HCT116 (cell line): Measurements from ENCODE around the gene ZBTB7C. TPM values are rescaled to one million over a fixed set of nuclear protein-coding genes. Genes with fewer than 3 reads are reported as not detected.

ENCODE experiments used
- ATAC-seq: fragments of 200-7000 bp; cut with Tn5 transposase; 2 replicates; pipeline ENCODE4 v1.9.1; 2020; ENCODE audit warnings: mild to moderate bottlenecking, moderate library complexity
- BruUV-seq: library from RNA; stranded (reverse); fragments of 400-500 nt; replicated peaks from 2 replicates; lab custom pipeline; 2021; lab: Mats Ljungman, UMichigan
- CTCF ChIA-PET: fragments of 300-600 bp; sonication (Branson Sonifier 250); formaldehyde crosslinking; loops from one replicate; lab custom pipeline; 2021; ENCODE audit warnings: antibody characterized with exemption; lab: Charles Lee
- POLR2A ChIA-PET: fragments of 300-600, 350-600 bp; sonication (Branson Sonifier 250); formaldehyde crosslinking; loops from one replicate; lab custom pipeline; 2021; ENCODE audit warnings: antibody characterized with exemption; lab: Charles Lee
- RAD21 ChIA-PET, 2 experiments: fragments of 300-600 bp; sonication (Branson Sonifier 250); formaldehyde crosslinking; loops; one replicate each; lab custom pipeline; 2023; ENCODE audit warnings: low total read pairs in 2 of 2; ENCODE audit not compliant: uncharacterized antibody in 2 of 2, unreplicated experiment in 2 of 2, low non-redundant PET in 1 of 2; lab: Charles Lee
- DNase-seq: peaks from one replicate; pipeline ENCODE4 v3.0.0-alpha.2; 2010; ENCODE audit warnings: low read depth, low spot score
- H2AFZ ChIP-seq: fragments of 200-600 bp; shearing (Covaris generic), sonication (generic); 2 replicates; pipeline ENCODE4 v1.6.1; 2017; ENCODE audit warnings: low read depth, mixed run types, mixed read lengths, antibody characterized with exemption, low read length; ENCODE audit not compliant: poor library complexity, severe bottlenecking
- H3K27ac ChIP-seq: 2 replicates; pipeline ENCODE4 v1.5.1; 2012; ENCODE audit warnings: low read depth, low read length
- H3K27me3 ChIP-seq: fragments of 200-600 bp; sonication (generic); 2 replicates; pipeline ENCODE4 v1.6.1; 2016; ENCODE audit warnings: mixed run types, low read length, mixed read lengths; ENCODE audit not compliant: insufficient read depth
- H3K36me3 ChIP-seq, 2 experiments: fragments of 200-500 bp in 1 of 2; fragments of 200-600 bp in 1 of 2; sonication (Bioruptor generic) in 1 of 2; sonication (generic) in 1 of 2; 2 replicates each; pipeline versions ENCODE4 v1.5.1 to v1.6.1; 2014 to 2016; ENCODE audit warnings: low read length in 2 of 2, inconsistent platforms in 1 of 2, mixed read lengths in 1 of 2, mixed run types in 1 of 2; ENCODE audit not compliant: insufficient read depth in 2 of 2, control insufficient read depth in 1 of 2
- H3K4me1 ChIP-seq, 2 experiments: fragments of 200-600 bp in 1 of 2; sonication (generic) in 1 of 2; 2 replicates each; pipeline versions ENCODE4 v1.5.1 to v1.6.1; 2012 to 2017; ENCODE audit warnings: low read length in 2 of 2, inconsistent platforms in 1 of 2, mild to moderate bottlenecking in 1 of 2, mixed read lengths in 1 of 2, mixed run types in 1 of 2, moderate library complexity in 1 of 2; ENCODE audit not compliant: insufficient read depth in 2 of 2, control insufficient read depth in 1 of 2
- H3K4me2 ChIP-seq: fragments of 200-600 bp; sonication (generic); 2 replicates; pipeline ENCODE4 v1.6.1; 2017; ENCODE audit warnings: mixed run types, low read length, mixed read lengths
- H3K4me3 ChIP-seq, 2 experiments: fragments of 200-600 bp in 1 of 2; sonication (generic) in 1 of 2; replicated peaks in 1 of 2; 2 replicates each; pipeline ENCODE4 v1.5.1; 2011 to 2016; ENCODE audit warnings: low read length in 2 of 2, control low read depth in 1 of 2, low read depth in 1 of 2, mild to moderate bottlenecking in 1 of 2, mixed read lengths in 1 of 2, mixed run types in 1 of 2
- H3K79me2 ChIP-seq: fragments of 200-600 bp; sonication (generic); 2 replicates; pipeline ENCODE4 v1.6.1; 2017; ENCODE audit warnings: mild to moderate bottlenecking, mixed run types, low read length, moderate library complexity, mixed read lengths; ENCODE audit not compliant: insufficient read depth
- H3K9ac ChIP-seq: fragments of 200-600 bp; sonication (generic); 2 replicates; pipeline ENCODE4 v1.6.1; 2016; ENCODE audit warnings: low read length, mixed read lengths
- H3K9me2 ChIP-seq: fragments of 200-600 bp; sonication (generic), shearing (Covaris generic); 2 replicates; pipeline ENCODE4 v1.6.1; 2017; ENCODE audit warnings: mixed run types, mild to moderate bottlenecking, moderate library complexity; ENCODE audit not compliant: insufficient read depth
- H3K9me3 ChIP-seq, 2 experiments: fragments of 200-500 bp in 1 of 2; fragments of 200-600 bp in 1 of 2; sonication (Bioruptor generic) in 1 of 2; sonication (generic) in 1 of 2; 2 replicates each; pipeline ENCODE4 v1.6.1; 2014 to 2017; ENCODE audit warnings: low read length in 2 of 2, mixed read lengths in 2 of 2, inconsistent platforms in 1 of 2, low read depth in 1 of 2, mild to moderate bottlenecking in 1 of 2, mixed run types in 1 of 2, moderate library complexity in 1 of 2; ENCODE audit not compliant: control insufficient read depth in 1 of 2, insufficient read depth in 1 of 2
- H4K20me1 ChIP-seq: fragments of 200-600 bp; sonication (generic), shearing (Covaris generic); 2 replicates; pipeline ENCODE4 v1.6.1; 2017; ENCODE audit warnings: mixed run types, mild to moderate bottlenecking, moderate library complexity; ENCODE audit not compliant: insufficient read depth
- CEBPB ChIP-seq: IDR thresholded peaks from 2 replicates; pipeline ENCODE4 v1.6.1; 2012; ENCODE audit warnings: low read depth
- EGR1 ChIP-seq: IDR thresholded peaks from 2 replicates; pipeline ENCODE4 v1.6.1; 2012; ENCODE audit warnings: low read depth
- EZH2 ChIP-seq: fragments of 200-600 bp; sonication (generic); IDR thresholded peaks from 2 replicates; pipeline ENCODE4 v1.6.1; 2017; ENCODE audit warnings: antibody characterized with exemption, mixed run types
- EZH2phosphoT487 ChIP-seq: fragments of 200-600 bp; IDR thresholded peaks from 2 replicates; pipeline ENCODE4 v1.6.1; 2018; ENCODE audit warnings: antibody characterized with exemption, borderline replicate concordance
- MAX ChIP-seq: IDR thresholded peaks from 2 replicates; pipeline ENCODE4 v1.6.1; 2012
- POLR2A ChIP-seq: IDR thresholded peaks from 2 replicates; pipeline ENCODE4 v1.7.0; 2011; ENCODE audit warnings: borderline replicate concordance; ENCODE audit not compliant: insufficient read depth, insufficient read length; ENCODE audit errors: extremely low read depth
- POLR2AphosphoS5 ChIP-seq: IDR thresholded peaks from 2 replicates; pipeline ENCODE4 v1.6.1; 2011; ENCODE audit warnings: mild to moderate bottlenecking, low read depth, low read length, moderate library complexity
- RAD21 ChIP-seq: IDR thresholded peaks from 2 replicates; pipeline ENCODE4 v1.6.1; 2012; ENCODE audit warnings: low read depth, mild to moderate bottlenecking
- SP1 ChIP-seq: IDR thresholded peaks from 2 replicates; pipeline ENCODE4 v1.6.1; 2012; ENCODE audit warnings: low read depth
- SRF ChIP-seq: IDR thresholded peaks from 2 replicates; pipeline ENCODE4 v1.6.1; 2012; ENCODE audit warnings: low read depth
- YY1 ChIP-seq: IDR thresholded peaks from 2 replicates; pipeline ENCODE4 v1.6.1; 2011; ENCODE audit warnings: low read length, low read depth, moderate library complexity, mild to moderate bottlenecking; ENCODE audit not compliant: insufficient replicate concordance; ENCODE audit errors: extremely low read depth
- ZFX ChIP-seq: fragments of 450-650 bp; IDR thresholded peaks from 2 replicates; pipeline ENCODE4 v1.6.1; 2017
- intact Hi-C: fragments of 100-400 bp; cut with micrococcal nuclease; formaldehyde crosslinking; loops from 2 replicates; pipeline ENCODE4 v1.10.0; 2022
- total RNA-seq: library from RNA; stranded (reverse); gene quantifications from one replicate; pipeline ENCODE4 v1.2.1, GENCODE V29; 2021; ENCODE audit not compliant: unreplicated experiment
- TF ChIP-seq, protein P1 (sequence below), 3 experiments: fragments of 200-600 bp in 1 of 3; sonication (generic) in 1 of 3; IDR thresholded peaks in 2 of 3; conservative IDR thresholded peaks in 1 of 3; 2 replicates each; pipeline ENCODE4 v1.5.1; 2012 to 2017; ENCODE audit warnings: low read depth in 2 of 3, low read length in 2 of 3, antibody characterized with exemption in 1 of 3, borderline replicate concordance in 1 of 3, control low read depth in 1 of 3, mild to moderate bottlenecking in 1 of 3, mixed read lengths in 1 of 3, mixed run types in 1 of 3, moderate library complexity in 1 of 3; ENCODE audit not compliant: insufficient read depth in 1 of 3
- TF ChIP-seq, protein P2 (sequence below): IDR thresholded peaks from 2 replicates; pipeline ENCODE4 v1.6.1; 2011; ENCODE audit warnings: mild to moderate bottlenecking, low read length, moderate library complexity; ENCODE audit not compliant: insufficient replicate concordance; ENCODE audit errors: extremely low read depth

The ZBTB7C gene
- total RNA-seq, 1 experiment from 2014 or later, result 0.37 TPM

DNA sequence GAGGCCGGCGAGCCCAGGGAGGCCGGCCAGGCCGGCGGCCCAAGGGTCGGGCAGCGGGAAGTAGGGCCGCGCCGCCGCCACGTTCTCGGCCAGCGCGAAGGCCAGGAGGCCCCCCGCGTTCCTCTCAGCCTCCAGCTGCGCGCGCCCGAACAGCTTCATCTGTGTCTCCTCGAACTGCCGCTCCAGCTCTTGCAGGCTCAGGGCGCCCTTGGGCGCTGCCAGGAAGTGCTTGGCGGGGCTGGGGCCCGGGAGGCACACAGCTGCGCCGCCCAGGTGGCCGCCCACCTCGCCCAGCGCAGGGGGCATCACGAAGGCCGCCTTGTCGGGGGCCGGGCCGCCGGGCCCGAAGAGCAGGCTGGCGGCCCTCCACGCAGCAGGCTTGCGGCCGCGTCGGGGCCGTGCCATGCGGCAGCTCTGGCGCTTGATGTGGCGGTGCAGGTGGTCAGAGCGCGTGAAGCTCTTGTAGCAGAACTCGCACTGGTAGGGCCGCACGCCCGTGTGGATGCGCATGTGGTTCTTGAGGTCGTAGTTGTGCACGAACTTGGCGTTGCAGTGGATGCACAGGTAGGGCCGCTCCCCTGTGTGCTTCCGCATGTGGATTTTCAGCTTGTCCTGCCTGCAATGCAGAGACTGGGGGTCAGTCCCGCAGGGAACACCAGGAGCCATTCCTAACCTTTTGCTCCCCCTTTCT lies 379.7 kb downstream of the ZBTB7C start:
- Histone ChIP-seq H3K27me3 (no peaks in the 10 kb centered on the region), H3K27ac (no peak overlapping the region), H2AFZ (no peak overlapping the region), H3K4me3 (no peak overlapping the region), H3K4me1 (peaks cover 6 to 9% of the 10 kb centered on the region in 2 experiments; a peak in 2 of 4 replicates), H3K79me2 (no peaks in the 10 kb centered on the region), H3K36me3 (no peaks in the 10 kb centered on the region), H3K9me2 (no peaks in the 10 kb centered on the region), H3K9me3 (no peaks in the 10 kb centered on the region), H4K20me1 (no peaks in the 10 kb centered on the region), H3K4me2 (no peak overlapping the region), H3K9ac (no peak overlapping the region)
- no peak for DNase-seq
- no peak for TF ChIP-seq EZH2
- TF ChIP-seq ZFX, result no peak
- no peak for TF ChIP-seq YY1
- TF ChIP-seq SRF, result no peak
- TF ChIP-seq, protein P1, sequence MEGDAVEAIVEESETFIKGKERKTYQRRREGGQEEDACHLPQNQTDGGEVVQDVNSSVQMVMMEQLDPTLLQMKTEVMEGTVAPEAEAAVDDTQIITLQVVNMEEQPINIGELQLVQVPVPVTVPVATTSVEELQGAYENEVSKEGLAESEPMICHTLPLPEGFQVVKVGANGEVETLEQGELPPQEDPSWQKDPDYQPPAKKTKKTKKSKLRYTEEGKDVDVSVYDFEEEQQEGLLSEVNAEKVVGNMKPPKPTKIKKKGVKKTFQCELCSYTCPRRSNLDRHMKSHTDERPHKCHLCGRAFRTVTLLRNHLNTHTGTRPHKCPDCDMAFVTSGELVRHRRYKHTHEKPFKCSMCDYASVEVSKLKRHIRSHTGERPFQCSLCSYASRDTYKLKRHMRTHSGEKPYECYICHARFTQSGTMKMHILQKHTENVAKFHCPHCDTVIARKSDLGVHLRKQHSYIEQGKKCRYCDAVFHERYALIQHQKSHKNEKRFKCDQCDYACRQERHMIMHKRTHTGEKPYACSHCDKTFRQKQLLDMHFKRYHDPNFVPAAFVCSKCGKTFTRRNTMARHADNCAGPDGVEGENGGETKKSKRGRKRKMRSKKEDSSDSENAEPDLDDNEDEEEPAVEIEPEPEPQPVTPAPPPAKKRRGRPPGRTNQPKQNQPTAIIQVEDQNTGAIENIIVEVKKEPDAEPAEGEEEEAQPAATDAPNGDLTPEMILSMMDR (IDR thresholded peaks at IDR 0.05 in 2 of 3, conservative IDR thresholded peaks at IDR 0.05 in 1 of 3; ENCODE audit: borderline replicate concordance in 1 of 3, insufficient read depth in 1 of 3, low read depth in 2 of 3, low read length in 2 of 3), result no peak
- no peak for TF ChIP-seq EGR1
- TF ChIP-seq, protein P2, sequence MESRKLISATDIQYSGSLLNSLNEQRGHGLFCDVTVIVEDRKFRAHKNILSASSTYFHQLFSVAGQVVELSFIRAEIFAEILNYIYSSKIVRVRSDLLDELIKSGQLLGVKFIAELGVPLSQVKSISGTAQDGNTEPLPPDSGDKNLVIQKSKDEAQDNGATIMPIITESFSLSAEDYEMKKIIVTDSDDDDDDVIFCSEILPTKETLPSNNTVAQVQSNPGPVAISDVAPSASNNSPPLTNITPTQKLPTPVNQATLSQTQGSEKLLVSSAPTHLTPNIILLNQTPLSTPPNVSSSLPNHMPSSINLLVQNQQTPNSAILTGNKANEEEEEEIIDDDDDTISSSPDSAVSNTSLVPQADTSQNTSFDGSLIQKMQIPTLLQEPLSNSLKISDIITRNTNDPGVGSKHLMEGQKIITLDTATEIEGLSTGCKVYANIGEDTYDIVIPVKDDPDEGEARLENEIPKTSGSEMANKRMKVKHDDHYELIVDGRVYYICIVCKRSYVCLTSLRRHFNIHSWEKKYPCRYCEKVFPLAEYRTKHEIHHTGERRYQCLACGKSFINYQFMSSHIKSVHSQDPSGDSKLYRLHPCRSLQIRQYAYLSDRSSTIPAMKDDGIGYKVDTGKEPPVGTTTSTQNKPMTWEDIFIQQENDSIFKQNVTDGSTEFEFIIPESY, result no peak
- TF ChIP-seq EZH2phosphoT487, result no peak
- TF ChIP-seq CEBPB, result no peak
- TF ChIP-seq MAX, result no peak
- no peak for TF ChIP-seq SP1
- TF ChIP-seq RAD21, result no peak
- no peak for TF ChIP-seq POLR2AphosphoS5
- no peak for TF ChIP-seq POLR2A
- ChIA-PET CTCF (interaction anchor here (4.5 kb wide), 1 partner anchor 416 kb away, joined by 34 read pairs; no protein-coding TSS in a partner anchor), POLR2A (no interaction called here), RAD21 (no interaction called here)
- ATAC-seq, result no peak
- intact Hi-C loops, result loop anchor here (10.0 kb wide), 1 partner anchor 815 kb away; no protein-coding TSS in a partner anchor
- no TSS peak for BruUV-seq
